Measurements from ENCODE around the gene GALM.

DNA sequence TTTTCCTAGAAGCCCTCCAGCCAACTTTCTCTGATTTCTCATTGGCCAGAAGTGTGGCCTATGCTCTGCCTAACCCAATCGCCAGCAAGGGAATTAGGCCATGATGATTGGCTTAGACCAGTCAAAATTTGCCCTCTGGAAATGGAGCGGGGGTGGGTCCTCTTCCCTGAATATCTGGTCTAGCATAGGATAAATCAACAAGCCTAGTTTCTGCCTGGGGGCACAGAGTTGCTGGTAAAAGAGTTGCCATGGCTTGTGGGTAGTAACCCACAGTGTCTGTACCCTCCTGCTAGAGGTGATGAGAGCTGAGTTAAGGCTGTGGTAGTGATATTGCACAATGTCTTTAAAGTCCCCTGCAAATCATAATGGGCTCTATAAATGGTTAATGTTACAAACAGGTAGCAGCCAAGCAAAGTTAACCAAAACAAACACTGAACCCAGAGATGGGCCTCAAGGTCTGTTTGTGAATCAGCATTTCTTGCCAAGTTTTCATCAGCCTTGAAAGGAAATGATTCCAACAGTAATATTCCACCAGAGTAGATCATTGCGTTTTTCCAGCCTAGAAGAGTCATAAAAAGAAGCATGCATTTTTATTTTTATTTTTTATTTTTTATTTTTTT lies 19.3 kb downstream of the GALM start:
- TF ChIP-seq, protein P1, sequence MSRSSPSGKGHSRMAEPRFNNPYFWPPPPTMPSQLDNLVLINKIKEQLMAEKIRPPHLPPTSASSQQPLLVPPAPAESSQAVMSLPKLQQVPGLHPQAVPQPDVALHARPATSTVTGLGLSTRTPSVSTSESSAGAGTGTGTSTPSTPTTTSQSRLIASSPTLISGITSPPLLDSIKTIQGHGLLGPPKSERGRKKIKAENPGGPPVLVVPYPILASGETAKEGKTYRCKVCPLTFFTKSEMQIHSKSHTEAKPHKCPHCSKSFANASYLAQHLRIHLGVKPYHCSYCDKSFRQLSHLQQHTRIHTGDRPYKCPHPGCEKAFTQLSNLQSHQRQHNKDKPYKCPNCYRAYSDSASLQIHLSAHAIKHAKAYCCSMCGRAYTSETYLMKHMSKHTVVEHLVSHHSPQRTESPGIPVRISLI (tag by site-specific recombination; IDR thresholded peaks at IDR 0.05) = no peak
- TF ChIP-seq HOXA7 (CRISPR knock-in tag; IDR thresholded peaks at IDR 0.05; ENCODE audit: borderline replicate concordance) (no peak), ZNF423 (tag by site-specific recombination; IDR thresholded peaks at IDR 0.05) (no peak), ZNF624 (tag by site-specific recombination; IDR thresholded peaks at IDR 0.05) (no peak), ZNF19 (tag by site-specific recombination; IDR thresholded peaks at IDR 0.05; ENCODE audit: low read depth) (no peak), ZNF561 (tag by site-specific recombination; IDR thresholded peaks at IDR 0.05; ENCODE audit: borderline replicate concordance) (no peak), ZNF707 (tag by site-specific recombination; IDR thresholded peaks at IDR 0.05) (no peak), ZNF555 (tag by site-specific recombination; conservative IDR thresholded peaks at IDR 0.05) (no peak), ZNF292 (tag by site-specific recombination; IDR thresholded peaks at IDR 0.05; ENCODE audit: borderline replicate concordance, low read depth) (no peak), MYNN (tag by site-specific recombination; IDR thresholded peaks at IDR 0.05; ENCODE audit: borderline replicate concordance) (no peak), ZNF843 (tag by site-specific recombination; IDR thresholded peaks at IDR 0.05) (no peak)
- TF ChIP-seq, protein P2, sequence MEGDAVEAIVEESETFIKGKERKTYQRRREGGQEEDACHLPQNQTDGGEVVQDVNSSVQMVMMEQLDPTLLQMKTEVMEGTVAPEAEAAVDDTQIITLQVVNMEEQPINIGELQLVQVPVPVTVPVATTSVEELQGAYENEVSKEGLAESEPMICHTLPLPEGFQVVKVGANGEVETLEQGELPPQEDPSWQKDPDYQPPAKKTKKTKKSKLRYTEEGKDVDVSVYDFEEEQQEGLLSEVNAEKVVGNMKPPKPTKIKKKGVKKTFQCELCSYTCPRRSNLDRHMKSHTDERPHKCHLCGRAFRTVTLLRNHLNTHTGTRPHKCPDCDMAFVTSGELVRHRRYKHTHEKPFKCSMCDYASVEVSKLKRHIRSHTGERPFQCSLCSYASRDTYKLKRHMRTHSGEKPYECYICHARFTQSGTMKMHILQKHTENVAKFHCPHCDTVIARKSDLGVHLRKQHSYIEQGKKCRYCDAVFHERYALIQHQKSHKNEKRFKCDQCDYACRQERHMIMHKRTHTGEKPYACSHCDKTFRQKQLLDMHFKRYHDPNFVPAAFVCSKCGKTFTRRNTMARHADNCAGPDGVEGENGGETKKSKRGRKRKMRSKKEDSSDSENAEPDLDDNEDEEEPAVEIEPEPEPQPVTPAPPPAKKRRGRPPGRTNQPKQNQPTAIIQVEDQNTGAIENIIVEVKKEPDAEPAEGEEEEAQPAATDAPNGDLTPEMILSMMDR (tag by site-specific recombination; IDR thresholded peaks at IDR 0.05) = no peak
- TF ChIP-seq, protein P3, sequence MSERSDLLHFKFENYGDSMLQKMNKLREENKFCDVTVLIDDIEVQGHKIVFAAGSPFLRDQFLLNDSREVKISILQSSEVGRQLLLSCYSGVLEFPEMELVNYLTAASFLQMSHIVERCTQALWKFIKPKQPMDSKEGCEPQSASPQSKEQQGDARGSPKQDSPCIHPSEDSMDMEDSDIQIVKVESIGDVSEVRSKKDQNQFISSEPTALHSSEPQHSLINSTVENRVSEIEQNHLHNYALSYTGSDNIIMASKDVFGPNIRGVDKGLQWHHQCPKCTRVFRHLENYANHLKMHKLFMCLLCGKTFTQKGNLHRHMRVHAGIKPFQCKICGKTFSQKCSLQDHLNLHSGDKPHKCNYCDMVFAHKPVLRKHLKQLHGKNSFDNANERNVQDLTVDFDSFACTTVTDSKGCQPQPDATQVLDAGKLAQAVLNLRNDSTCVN (tag by site-specific recombination; optimal IDR thresholded peaks at IDR 0.05) = no peak
- TF ChIP-seq, protein P4, sequence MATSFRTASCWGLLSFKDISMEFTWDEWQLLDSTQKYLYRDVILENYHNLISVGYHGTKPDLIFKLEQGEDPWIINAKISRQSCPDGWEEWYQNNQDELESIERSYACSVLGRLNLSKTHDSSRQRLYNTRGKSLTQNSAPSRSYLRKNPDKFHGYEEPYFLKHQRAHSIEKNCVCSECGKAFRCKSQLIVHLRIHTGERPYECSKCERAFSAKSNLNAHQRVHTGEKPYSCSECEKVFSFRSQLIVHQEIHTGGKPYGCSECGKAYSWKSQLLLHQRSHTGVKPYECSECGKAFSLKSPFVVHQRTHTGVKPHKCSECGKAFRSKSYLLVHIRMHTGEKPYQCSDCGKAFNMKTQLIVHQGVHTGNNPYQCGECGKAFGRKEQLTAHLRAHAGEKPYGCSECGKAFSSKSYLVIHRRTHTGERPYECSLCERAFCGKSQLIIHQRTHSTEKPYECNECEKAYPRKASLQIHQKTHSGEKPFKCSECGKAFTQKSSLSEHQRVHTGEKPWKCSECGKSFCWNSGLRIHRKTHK (tag by site-specific recombination; IDR thresholded peaks at IDR 0.05) = no peak
